Measurements from ENCODE around the gene PHLPP2.

PHLPP2 gene

GRCh38 chr16:71727551-71728324 lies 3.2 kb upstream of the PHLPP2 start:
- intact Hi-C loops (cut with DNase I; ENCODE audit: low total_unique reads): loop anchor here (5.0 to 10.0 kb wide), 2 partner anchors 87 to 155 kb away; partner anchors contain the start of gene ZNF821
- no peak for TF ChIP-seq CTCF (IDR thresholded peaks at IDR 0.05)
- Histone ChIP-seq H3K36me3 (peaks cover 7 to 28% (median 15%) of the 10 kb centered on the region in 3 donors), H3K27me3 (no peaks in the 10 kb centered on the region), H3K4me3 (no peak overlapping the region), H3K27ac (peak overlapping the region; percentile 49 to 59), H3K4me1 (peaks cover 0 to 27% (median 10%) of the 10 kb centered on the region in 4 donors), H3K9me3 (no peaks in the 10 kb centered on the region)
- no peak for DNase-seq

- no peak for TF ChIP-seq CTCF (IDR thresholded peaks at IDR 0.05)
- peak overlapping the region; percentile 49 to 59 for H3K27ac ChIP-seq
- DNase-seq: no peak
Observed at GRCh38 chr16:71726476-71727315, 2.2 kb upstream of the PHLPP2 start.

GRCh38 chr16:71723537-71724319 lies 773 bp downstream of the PHLPP2 start:
- Histone ChIP-seq H3K4me3 (peak overlapping the region; percentile 72 to 95), H3K9me3 (no peaks in the 10 kb centered on the region), H3K4me1 (peaks cover 0 to 35% (median 16%) of the 10 kb centered on the region in 4 donors), H3K27me3 (no peaks in the 10 kb centered on the region), H3K27ac (peak overlapping the region; percentile 85 to 94), H3K36me3 (no peaks in the 10 kb centered on the region)
- TF ChIP-seq CTCF (IDR thresholded peaks at IDR 0.05): peak; percentile 5 to 7
- intact Hi-C loops (cut with DNase I; ENCODE audit: low total_unique reads): loop anchor here (10.0 kb wide), 1 partner anchor 91 kb away; no protein-coding TSS in a partner anchor
- peak; percentile 62 to 89 for DNase-seq

More at GRCh38 chr16:71726476-71727315, 2.2 kb upstream of the PHLPP2 start:
- intact Hi-C loops (cut with DNase I; ENCODE audit: low total_unique reads): loop anchor here (5.0 to 10.0 kb wide), 2 partner anchors 88 to 156 kb away; partner anchors contain the start of gene ZNF821
- H3K4me1 ChIP-seq: peaks cover 0 to 35% (median 16%) of the 10 kb centered on the region in 4 donors
- no peaks in the 10 kb centered on the region for H3K27me3 ChIP-seq
- H3K9me3 ChIP-seq: no peaks in the 10 kb centered on the region
- H3K4me3 ChIP-seq: no peak overlapping the region
- peaks cover 0 to 17% (median 6%) of the 10 kb centered on the region in 3 donors for H3K36me3 ChIP-seq

GRCh38 chr16:71722801-71723536 lies 1.5 kb downstream of the PHLPP2 start:
- Histone ChIP-seq H3K36me3 (no peaks in the 10 kb centered on the region), H3K27me3 (no peaks in the 10 kb centered on the region), H3K27ac (peak overlapping the region; percentile 85 to 94), H3K4me3 (peak overlapping the region; percentile 72 to 95), H3K4me1 (peaks cover 0 to 35% (median 16%) of the 10 kb centered on the region in 4 donors), H3K9me3 (no peaks in the 10 kb centered on the region)
- no peak for TF ChIP-seq CTCF (IDR thresholded peaks at IDR 0.05)
- peak; percentile 70 to 85 for DNase-seq
- intact Hi-C loops (cut with DNase I; ENCODE audit: low total_unique reads): loop anchor here (10.0 kb wide), 1 partner anchor 92 kb away; no protein-coding TSS in a partner anchor

All from tibial artery (tissue), 4 donors.